SU-DHL-6 (cell line): ENCODE results near the gene GSG1.

Experiments used
- H2AFZ ChIP-seq: fragments of 200-600 bp; sonication (generic); 2 replicates; pipeline ENCODE4 v1.6.1; 2014; ENCODE audit warnings: low read depth, mild to moderate bottlenecking, moderate library complexity, mixed read lengths, antibody characterized with exemption, low read length; ENCODE audit not compliant: severe bottlenecking
- H3F3A ChIP-seq: fragments of 200-600 bp; shearing (Covaris generic); 2 replicates; pipeline ENCODE4 v1.6.0; 2016; ENCODE audit warnings: antibody characterized with exemption, mild to moderate bottlenecking; ENCODE audit not compliant: insufficient read depth
- H3K27ac ChIP-seq: fragments of 200-600 bp; sonication (generic); 2 replicates; pipeline ENCODE4 v1.5.1; 2016; ENCODE audit warnings: low read depth, mild to moderate bottlenecking, low read length, moderate library complexity, mixed read lengths
- H3K27me3 ChIP-seq: fragments of 200-600 bp; sonication (generic), shearing (Covaris generic); 2 replicates; pipeline ENCODE4 v1.6.0; 2014; ENCODE audit warnings: mild to moderate bottlenecking, low read length
- H3K36me3 ChIP-seq: fragments of 200-600 bp; sonication (generic); 2 replicates; pipeline ENCODE4 v1.6.1; 2014; ENCODE audit warnings: mild to moderate bottlenecking, low read length, mixed read lengths
- H3K4me2 ChIP-seq: fragments of 300-600, 200-600 bp; shearing (Covaris generic), sonication (generic); 2 replicates; pipeline ENCODE4 v1.6.0; 2014; ENCODE audit warnings: low read length, low read depth, mild to moderate bottlenecking; ENCODE audit not compliant: poor library complexity, severe bottlenecking
- H3K4me3 ChIP-seq: fragments of 200-600 bp; sonication (generic); 2 replicates; pipeline ENCODE4 v1.5.1; 2014; ENCODE audit warnings: antibody characterized with exemption, low read length, mild to moderate bottlenecking, mixed read lengths; ENCODE audit not compliant: insufficient read depth, poor library complexity, severe bottlenecking
- H3K79me2 ChIP-seq: fragments of 200-600 bp; sonication (generic); 2 replicates; pipeline ENCODE4 v1.6.1; 2014; ENCODE audit warnings: mild to moderate bottlenecking, low read length, moderate library complexity; ENCODE audit not compliant: insufficient read depth
- H3K9ac ChIP-seq: fragments of 200-600 bp; sonication (generic); 2 replicates; pipeline ENCODE4 v1.7.0; 2014; ENCODE audit warnings: mild to moderate bottlenecking, low read length
- H3K9me2 ChIP-seq: fragments of 200-600 bp; sonication (generic); replicated peaks from 2 replicates; pipeline ENCODE4 v1.6.1; 2014; ENCODE audit warnings: low read length; ENCODE audit not compliant: insufficient read depth
- H3K9me3 ChIP-seq: fragments of 200-600 bp; sonication (generic); 2 replicates; pipeline ENCODE4 v1.6.1; 2014; ENCODE audit warnings: low read length, mixed read lengths; ENCODE audit not compliant: insufficient read depth
- H4K20me1 ChIP-seq: fragments of 200-600 bp; sonication (generic); 2 replicates; pipeline ENCODE4 v1.6.1; 2014; ENCODE audit warnings: low read depth, mild to moderate bottlenecking, antibody characterized with exemption, low read length, moderate library complexity, mixed read lengths
- EZH2phosphoT487 ChIP-seq: fragments of 200-600 bp; sonication (generic), shearing (Covaris generic); conservative IDR thresholded peaks from 2 replicates; pipeline ENCODE4 v1.6.1; 2018; ENCODE audit warnings: mild to moderate bottlenecking, antibody characterized with exemption, low read length, moderate library complexity, mixed read lengths
- TF ChIP-seq, protein P1 (sequence below): fragments of 200-600 bp; sonication (generic); IDR thresholded peaks from one replicate; pipeline ENCODE4 v1.5.1; 2017; ENCODE audit warnings: antibody characterized with exemption, mild to moderate bottlenecking, low read length, moderate library complexity; ENCODE audit not compliant: insufficient read depth, poor library complexity, severe bottlenecking

Gene GSG1

DNA sequence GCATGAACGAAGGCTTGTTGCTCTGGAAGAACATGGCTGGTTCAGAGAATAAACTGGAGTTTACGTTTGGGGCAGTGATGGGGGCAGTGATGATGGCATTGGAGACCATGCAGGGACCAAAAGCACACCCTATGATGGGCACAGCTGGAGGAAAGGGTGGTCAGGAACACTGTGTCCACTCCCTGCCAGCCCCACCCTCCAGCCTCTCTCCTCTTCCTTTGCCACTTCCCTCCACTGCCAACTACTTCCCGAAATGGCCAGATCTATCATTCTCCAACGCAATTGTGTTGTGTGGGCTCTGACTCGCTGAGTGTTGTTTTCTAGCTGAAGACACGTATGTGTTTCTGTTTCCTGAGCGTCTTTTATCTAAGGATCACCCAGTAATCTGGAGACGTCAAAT lies 39.3 kb upstream of the GSG1 start:
- Histone ChIP-seq H3K27me3 (no peaks in the 10 kb centered on the region), H3K4me2 (no peak overlapping the region), H3K4me3 (no peak overlapping the region), H3K9ac (no peak overlapping the region), H3K79me2 (no peaks in the 10 kb centered on the region), H3K36me3 (no peaks in the 10 kb centered on the region), H2AFZ (no peak overlapping the region), H3F3A (no peaks in the 10 kb centered on the region), H3K9me2 (no peaks in the 10 kb centered on the region), H4K20me1 (no peaks in the 10 kb centered on the region), H3K27ac (no peak overlapping the region), H3K9me3 (no peaks in the 10 kb centered on the region)
- TF ChIP-seq, protein P1, sequence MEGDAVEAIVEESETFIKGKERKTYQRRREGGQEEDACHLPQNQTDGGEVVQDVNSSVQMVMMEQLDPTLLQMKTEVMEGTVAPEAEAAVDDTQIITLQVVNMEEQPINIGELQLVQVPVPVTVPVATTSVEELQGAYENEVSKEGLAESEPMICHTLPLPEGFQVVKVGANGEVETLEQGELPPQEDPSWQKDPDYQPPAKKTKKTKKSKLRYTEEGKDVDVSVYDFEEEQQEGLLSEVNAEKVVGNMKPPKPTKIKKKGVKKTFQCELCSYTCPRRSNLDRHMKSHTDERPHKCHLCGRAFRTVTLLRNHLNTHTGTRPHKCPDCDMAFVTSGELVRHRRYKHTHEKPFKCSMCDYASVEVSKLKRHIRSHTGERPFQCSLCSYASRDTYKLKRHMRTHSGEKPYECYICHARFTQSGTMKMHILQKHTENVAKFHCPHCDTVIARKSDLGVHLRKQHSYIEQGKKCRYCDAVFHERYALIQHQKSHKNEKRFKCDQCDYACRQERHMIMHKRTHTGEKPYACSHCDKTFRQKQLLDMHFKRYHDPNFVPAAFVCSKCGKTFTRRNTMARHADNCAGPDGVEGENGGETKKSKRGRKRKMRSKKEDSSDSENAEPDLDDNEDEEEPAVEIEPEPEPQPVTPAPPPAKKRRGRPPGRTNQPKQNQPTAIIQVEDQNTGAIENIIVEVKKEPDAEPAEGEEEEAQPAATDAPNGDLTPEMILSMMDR: no peak
- no peak for TF ChIP-seq EZH2phosphoT487

DNA sequence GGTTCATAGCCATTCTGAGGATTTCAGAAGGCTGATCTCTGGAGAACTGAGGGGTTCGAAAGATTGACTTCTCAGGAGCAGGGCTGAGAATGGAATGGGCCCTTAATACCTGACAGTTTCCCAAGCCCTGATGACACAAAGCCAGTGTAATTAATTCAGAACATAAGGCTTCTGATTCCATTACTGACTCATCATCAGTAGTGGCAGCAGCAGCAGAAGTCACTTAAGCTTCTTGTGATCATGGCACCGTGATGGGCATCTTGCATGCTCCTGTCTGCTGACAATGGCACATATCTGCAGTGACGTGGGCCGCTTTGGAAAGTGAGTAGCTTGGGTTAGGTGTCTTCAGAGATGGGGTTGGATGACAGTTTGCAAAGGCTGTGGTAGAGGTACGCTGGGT lies 38.2 kb upstream of the GSG1 start:
- H3K79me2 ChIP-seq: no peaks in the 10 kb centered on the region
- H2AFZ ChIP-seq: no peak overlapping the region
- H3K27ac ChIP-seq: no peak overlapping the region
- no peak overlapping the region for H3K4me3 ChIP-seq
- no peaks in the 10 kb centered on the region for H3K36me3 ChIP-seq
- H3F3A ChIP-seq: no peaks in the 10 kb centered on the region
- TF ChIP-seq EZH2phosphoT487: no peak
- TF ChIP-seq, protein P1: no peak
- no peaks in the 10 kb centered on the region for H4K20me1 ChIP-seq
- no peaks in the 10 kb centered on the region for H3K9me3 ChIP-seq
- no peaks in the 10 kb centered on the region for H3K9me2 ChIP-seq
- H3K9ac ChIP-seq: no peak overlapping the region
- H3K27me3 ChIP-seq: no peaks in the 10 kb centered on the region
- no peak overlapping the region for H3K4me2 ChIP-seq

DNA sequence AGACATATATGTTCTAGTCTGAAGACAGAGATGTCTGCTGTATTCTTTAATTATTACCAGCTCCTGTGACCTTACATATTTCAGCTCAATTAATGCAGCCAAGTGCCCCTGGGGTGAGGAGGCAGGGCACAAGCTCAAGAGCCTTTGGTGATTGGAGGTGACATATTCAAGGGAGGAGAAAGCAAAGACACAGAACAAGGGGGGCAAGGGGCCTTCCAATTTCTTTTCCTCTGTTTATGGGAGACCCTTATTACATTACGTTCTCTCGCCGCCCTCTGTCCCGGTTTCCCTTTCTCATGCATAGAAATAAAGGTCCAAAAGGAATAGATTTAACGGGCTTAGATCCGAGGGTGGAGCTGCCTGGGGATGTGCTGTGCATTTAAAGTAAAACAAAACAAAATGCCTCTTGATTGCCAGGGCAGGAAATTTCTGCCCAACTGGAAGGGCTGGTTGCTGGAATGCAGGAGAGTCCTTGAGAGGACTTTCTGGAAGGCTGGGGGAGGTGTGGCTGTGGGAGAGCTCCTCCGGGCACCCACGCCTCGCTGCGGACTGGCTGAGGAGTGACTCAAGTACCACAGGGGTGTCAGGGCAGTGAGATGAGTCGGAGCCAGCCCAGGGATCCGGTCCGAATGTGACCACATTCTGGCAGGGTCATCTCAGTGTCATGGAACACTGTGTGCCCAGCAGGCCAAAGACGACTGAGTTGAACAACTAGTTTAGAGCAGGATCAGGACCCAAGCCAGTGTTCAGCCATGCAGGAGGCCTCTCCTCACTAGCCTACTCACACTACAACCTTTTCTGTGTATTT lies 32.1 kb upstream of the GSG1 start:
- Histone ChIP-seq H3K9ac (no peak overlapping the region), H3K4me2 (no peak overlapping the region), H3K79me2 (no peaks in the 10 kb centered on the region), H3K4me3 (no peak overlapping the region), H3K36me3 (no peaks in the 10 kb centered on the region), H3K9me3 (no peaks in the 10 kb centered on the region), H3K9me2 (no peaks in the 10 kb centered on the region), H3F3A (no peaks in the 10 kb centered on the region), H3K27me3 (no peaks in the 10 kb centered on the region), H2AFZ (no peak overlapping the region), H4K20me1 (no peaks in the 10 kb centered on the region), H3K27ac (no peak overlapping the region)
- TF ChIP-seq EZH2phosphoT487: no peak
- TF ChIP-seq, protein P1: no peak
